ENCODE measurements around the gene GLB1L2.

The GLB1L2 gene

DNA sequence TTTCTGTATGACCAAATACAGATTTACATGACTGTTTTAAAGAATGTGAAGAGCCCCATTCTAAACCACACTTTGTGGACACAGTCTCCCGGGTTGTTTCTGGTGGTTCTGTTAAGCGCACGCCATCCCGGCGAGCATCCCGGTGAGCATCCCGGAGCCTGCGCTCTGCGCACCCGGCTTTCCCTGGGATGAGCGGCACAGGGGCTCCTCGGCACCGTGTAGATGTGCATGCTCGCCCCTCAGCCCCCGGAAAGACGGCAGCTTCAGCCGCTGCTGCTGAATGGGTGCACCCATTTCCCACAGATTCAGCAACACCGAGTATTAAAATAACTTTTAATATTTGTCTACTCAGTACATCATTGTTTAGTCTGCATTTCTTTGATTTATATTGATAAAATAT, 36.0 kb downstream of the GLB1L2 start:
- TF ChIP-seq FOXP2 (optimal IDR thresholded peaks at IDR 0.05; ENCODE audit: borderline replicate concordance, extremely low read depth, extremely low read length, insufficient read depth) = no peak
- no peak for TF ChIP-seq TAF1 (IDR thresholded peaks at IDR 0.05; ENCODE audit: borderline replicate concordance, insufficient read depth, low read length)
- TF ChIP-seq, protein P1, sequence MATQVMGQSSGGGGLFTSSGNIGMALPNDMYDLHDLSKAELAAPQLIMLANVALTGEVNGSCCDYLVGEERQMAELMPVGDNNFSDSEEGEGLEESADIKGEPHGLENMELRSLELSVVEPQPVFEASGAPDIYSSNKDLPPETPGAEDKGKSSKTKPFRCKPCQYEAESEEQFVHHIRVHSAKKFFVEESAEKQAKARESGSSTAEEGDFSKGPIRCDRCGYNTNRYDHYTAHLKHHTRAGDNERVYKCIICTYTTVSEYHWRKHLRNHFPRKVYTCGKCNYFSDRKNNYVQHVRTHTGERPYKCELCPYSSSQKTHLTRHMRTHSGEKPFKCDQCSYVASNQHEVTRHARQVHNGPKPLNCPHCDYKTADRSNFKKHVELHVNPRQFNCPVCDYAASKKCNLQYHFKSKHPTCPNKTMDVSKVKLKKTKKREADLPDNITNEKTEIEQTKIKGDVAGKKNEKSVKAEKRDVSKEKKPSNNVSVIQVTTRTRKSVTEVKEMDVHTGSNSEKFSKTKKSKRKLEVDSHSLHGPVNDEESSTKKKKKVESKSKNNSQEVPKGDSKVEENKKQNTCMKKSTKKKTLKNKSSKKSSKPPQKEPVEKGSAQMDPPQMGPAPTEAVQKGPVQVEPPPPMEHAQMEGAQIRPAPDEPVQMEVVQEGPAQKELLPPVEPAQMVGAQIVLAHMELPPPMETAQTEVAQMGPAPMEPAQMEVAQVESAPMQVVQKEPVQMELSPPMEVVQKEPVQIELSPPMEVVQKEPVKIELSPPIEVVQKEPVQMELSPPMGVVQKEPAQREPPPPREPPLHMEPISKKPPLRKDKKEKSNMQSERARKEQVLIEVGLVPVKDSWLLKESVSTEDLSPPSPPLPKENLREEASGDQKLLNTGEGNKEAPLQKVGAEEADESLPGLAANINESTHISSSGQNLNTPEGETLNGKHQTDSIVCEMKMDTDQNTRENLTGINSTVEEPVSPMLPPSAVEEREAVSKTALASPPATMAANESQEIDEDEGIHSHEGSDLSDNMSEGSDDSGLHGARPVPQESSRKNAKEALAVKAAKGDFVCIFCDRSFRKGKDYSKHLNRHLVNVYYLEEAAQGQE (IDR thresholded peaks at IDR 0.05; ENCODE audit: insufficient read depth in 1 of 2, low read depth in 2 of 2, low read length in 2 of 2) = no peak
- no peak for TF ChIP-seq SIN3A (IDR thresholded peaks at IDR 0.05; ENCODE audit: borderline replicate concordance, insufficient read depth, low read length)
- TF ChIP-seq POLR2AphosphoS5 (IDR thresholded peaks at IDR 0.05; ENCODE audit: low read depth, low read length) = no peak

DNA sequence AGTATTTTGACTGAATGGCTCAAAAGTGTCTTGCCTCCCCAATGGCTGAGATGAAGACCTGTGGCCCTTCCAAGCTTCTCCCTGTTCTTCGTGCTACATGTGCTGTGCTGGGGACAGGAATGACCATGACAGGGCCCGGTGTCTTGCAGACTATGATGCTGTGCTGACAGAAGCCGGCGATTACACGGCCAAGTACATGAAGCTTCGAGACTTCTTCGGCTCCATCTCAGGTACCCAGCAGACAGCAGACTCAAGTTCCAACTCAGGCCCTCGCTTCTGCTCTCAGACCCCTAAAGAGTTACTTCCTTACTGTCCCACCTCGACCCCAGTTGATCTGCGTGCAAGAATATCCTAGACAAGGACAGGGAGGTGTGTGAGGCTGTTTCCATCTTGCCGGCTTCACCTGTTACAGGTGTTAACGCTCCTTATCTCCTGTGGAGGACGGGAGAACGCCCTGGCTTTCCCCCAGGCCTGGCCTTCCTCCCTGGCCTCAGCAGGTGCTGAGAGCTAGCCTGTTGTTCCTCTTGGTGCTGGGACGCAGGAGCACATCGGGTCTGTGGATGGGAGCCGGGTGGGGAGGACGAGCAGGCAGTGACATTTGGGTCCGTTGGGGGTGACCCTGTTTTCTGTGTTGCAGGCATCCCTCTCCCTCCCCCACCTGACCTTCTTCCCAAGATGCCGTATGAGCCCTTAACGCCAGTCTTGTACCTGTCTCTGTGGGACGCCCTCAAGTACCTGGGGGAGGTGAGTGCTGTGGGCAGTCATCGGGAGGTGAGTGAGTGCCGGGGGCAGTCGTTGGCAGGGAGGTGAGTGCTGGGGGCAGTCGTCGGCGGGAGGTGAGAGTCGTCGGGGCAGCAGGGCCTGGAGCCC, 38.1 kb downstream of the GLB1L2 start:
- TF ChIP-seq TAF1 (IDR thresholded peaks at IDR 0.05; ENCODE audit: borderline replicate concordance, insufficient read depth, low read length) (no peak), FOXP2 (optimal IDR thresholded peaks at IDR 0.05; ENCODE audit: borderline replicate concordance, extremely low read depth, extremely low read length, insufficient read depth) (no peak), SIN3A (IDR thresholded peaks at IDR 0.05; ENCODE audit: borderline replicate concordance, insufficient read depth, low read length) (no peak), POLR2AphosphoS5 (IDR thresholded peaks at IDR 0.05; ENCODE audit: low read depth, low read length) (no peak)
- TF ChIP-seq, protein P1 (IDR thresholded peaks at IDR 0.05; ENCODE audit: insufficient read depth in 1 of 2, low read depth in 2 of 2, low read length in 2 of 2) = no peak

DNA sequence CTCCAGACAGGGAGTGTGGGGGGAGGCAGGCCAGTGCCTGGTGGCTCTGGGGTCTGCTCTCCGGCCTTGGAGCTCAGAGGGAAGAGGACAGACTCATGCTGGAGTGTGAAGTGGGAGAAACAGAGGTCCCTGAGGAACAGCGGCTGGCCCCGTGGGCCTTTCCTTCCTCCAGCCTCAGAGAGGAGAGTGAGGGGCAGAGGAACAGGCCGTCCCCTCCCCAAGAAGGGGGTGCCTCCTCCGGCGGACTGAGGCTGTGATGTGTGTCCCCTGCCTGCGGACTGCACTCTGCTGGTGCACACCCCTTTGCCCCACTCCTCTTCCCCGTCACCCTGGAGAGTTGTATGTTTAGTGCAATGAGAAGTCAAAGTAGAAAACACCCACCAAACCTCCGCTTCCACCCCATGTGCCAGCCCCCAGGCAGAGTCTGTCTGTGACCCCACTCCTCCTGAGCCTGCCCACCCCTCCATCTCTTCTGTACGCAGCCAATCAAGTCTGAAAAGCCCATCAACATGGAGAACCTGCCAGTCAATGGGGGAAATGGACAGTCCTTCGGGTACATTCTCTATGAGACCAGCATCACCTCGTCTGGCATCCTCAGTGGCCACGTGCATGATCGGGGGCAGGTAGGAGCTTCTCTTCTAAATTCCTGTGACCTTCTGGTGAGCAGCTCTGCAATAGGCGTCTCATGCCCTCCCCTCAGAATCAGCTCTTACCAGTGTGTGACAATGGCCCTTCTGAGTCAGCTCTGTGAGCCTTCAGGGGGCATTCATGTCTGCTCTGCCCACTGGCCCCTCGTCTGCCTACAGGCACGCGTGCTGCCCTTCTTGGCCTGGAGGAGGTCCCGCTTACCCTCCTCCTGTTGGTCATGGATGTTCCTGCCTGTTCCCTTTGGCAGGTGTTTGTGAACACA, 39.0 kb downstream of the GLB1L2 start:
- no peak for TF ChIP-seq FOXP2 (optimal IDR thresholded peaks at IDR 0.05; ENCODE audit: borderline replicate concordance, extremely low read depth, extremely low read length, insufficient read depth)
- no peak for TF ChIP-seq TAF1 (IDR thresholded peaks at IDR 0.05; ENCODE audit: borderline replicate concordance, insufficient read depth, low read length)
- TF ChIP-seq, protein P1 (IDR thresholded peaks at IDR 0.05; ENCODE audit: insufficient read depth in 1 of 2, low read depth in 2 of 2, low read length in 2 of 2) = no peak
- TF ChIP-seq POLR2AphosphoS5 (IDR thresholded peaks at IDR 0.05; ENCODE audit: low read depth, low read length) = no peak
- TF ChIP-seq SIN3A (IDR thresholded peaks at IDR 0.05; ENCODE audit: borderline replicate concordance, insufficient read depth, low read length) = no peak

DNA sequence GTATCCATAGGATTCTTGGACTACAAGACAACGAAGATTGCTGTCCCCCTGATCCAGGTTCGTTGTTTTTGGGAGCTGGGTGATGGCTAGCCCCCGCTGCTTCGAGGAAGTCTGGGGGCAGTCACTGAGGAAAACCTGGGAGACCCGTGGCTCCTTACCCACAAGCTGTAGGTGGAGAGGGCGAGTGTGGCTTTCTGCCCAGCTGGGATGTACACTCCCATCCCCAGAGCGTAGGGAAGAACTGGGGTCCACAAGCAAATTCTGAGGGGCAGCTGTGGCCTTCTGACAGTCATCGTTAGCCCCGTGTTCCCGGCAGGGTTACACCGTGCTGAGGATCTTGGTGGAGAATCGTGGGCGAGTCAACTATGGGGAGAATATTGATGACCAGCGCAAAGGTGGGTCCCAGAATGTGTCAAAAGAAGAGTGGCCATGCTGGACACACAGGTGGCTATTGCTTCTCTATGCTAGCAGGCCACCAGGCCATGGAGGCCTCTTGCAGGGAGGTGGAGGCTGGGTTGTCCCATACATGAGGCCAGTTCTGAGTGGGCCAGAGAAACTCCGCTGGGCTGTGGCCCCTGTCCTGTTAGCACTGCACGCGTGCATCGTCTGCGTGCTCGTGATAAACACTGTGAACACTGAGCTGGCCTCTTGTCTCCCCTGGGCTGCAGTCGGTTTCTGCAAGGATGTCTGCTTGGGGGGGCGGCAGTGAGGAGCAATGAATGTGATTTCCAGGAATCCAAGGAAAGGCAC, 39.8 kb downstream of the GLB1L2 start:
- TF ChIP-seq TAF1 (IDR thresholded peaks at IDR 0.05; ENCODE audit: borderline replicate concordance, insufficient read depth, low read length) (no peak), SIN3A (IDR thresholded peaks at IDR 0.05; ENCODE audit: borderline replicate concordance, insufficient read depth, low read length) (no peak), POLR2AphosphoS5 (IDR thresholded peaks at IDR 0.05; ENCODE audit: low read depth, low read length) (no peak)
- TF ChIP-seq, protein P1 (IDR thresholded peaks at IDR 0.05; ENCODE audit: insufficient read depth in 1 of 2, low read depth in 2 of 2, low read length in 2 of 2) = no peak

Data from PFSK-1 (cell line).